K562 (cell line): ENCODE measurements around the gene ARSJ. TPM values are rescaled to one million over a fixed set of nuclear protein-coding genes. Genes with fewer than 3 reads are reported as not detected.
A peak's percentile ranks its signal among the peaks of the same experiment; 100 is the strongest.

Experiments used
- ATAC-seq: fragments of 200-7000 bp; cut with Tn5 transposase; 3 replicates; pipeline ENCODE4 v1.9.1; 2020; ENCODE audit warnings: moderate library complexity
- BruUV-seq: library from RNA; stranded (reverse); fragments of 400-500 nt; replicated peaks from 2 replicates; lab custom pipeline; 2021; lab: Mats Ljungman, UMichigan
- CTCF ChIA-PET: fragments of 300-600 bp; formaldehyde crosslinking; extraction: SDS; loops from one replicate; lab custom pipeline; 2021; ENCODE audit warnings: low intra/inter-chr PET ratio; lab: Yijun Ruan, JAX
- POLR2A ChIA-PET: fragments of 300-600, 350-650 bp; sonication (Branson Sonifier 250); formaldehyde crosslinking; extraction: SDS; loops from one replicate; lab custom pipeline; 2021; ENCODE audit warnings: antibody characterized with exemption, inconsistent platforms; lab: Yijun Ruan, JAX
- DNase-seq, 4 experiments: peaks; one replicate each; pipeline versions ENCODE4 v3.0.0 to v3.0.0-alpha.2; 2011 to 2018; ENCODE audit warnings: low spot score in 3 of 4, mixed read lengths in 3 of 4; ENCODE audit errors: extremely low read depth in 1 of 4
- FAIRE-seq: peaks from 2 replicates; lab custom pipeline; 2011; peaks lifted over from hg19 to GRCh38; lab: Jason Lieb, UNC
- H2AFZ ChIP-seq: 2 replicates; pipeline ENCODE4 v1.6.0; 2011; ENCODE audit warnings: low read depth, low read length, control low read depth, inconsistent platforms
- H3K27ac ChIP-seq: fragments of 200-600 bp; 3 replicates; pipeline ENCODE4 v1.8.0; 2011; ENCODE audit warnings: low read depth, mild to moderate bottlenecking, control low read depth, inconsistent platforms, low read length, moderate library complexity, mixed read lengths; ENCODE audit errors: extremely low read depth
- H3K27me3 ChIP-seq, 2 experiments: fragments of 300-600 bp in 1 of 2; 2 replicates in 1 of 2; 3 replicates in 1 of 2; pipeline versions ENCODE4 v1.6.0 to v1.8.0; 2011; ENCODE audit warnings: inconsistent platforms in 2 of 2, low read length in 2 of 2, mild to moderate bottlenecking in 1 of 2, mixed read lengths in 1 of 2, moderate library complexity in 1 of 2; ENCODE audit not compliant: control insufficient read depth in 2 of 2, insufficient read depth in 2 of 2
- H3K36me3 ChIP-seq: fragments of 300-600 bp; 3 replicates; pipeline ENCODE4 v1.8.0; 2011; ENCODE audit warnings: mild to moderate bottlenecking, low read length, inconsistent platforms; ENCODE audit not compliant: control insufficient read depth, insufficient read depth
- H3K4me1 ChIP-seq, 2 experiments: fragments of 200-600 bp in 1 of 2; replicated peaks in 1 of 2; 2 replicates in 1 of 2; 3 replicates in 1 of 2; pipeline versions ENCODE4 v1.5.1 to v1.8.0; 2011; ENCODE audit warnings: inconsistent platforms in 2 of 2, low read length in 2 of 2, mild to moderate bottlenecking in 1 of 2, mixed read lengths in 1 of 2, moderate library complexity in 1 of 2; ENCODE audit not compliant: control insufficient read depth in 2 of 2, insufficient read depth in 2 of 2
- H3K4me2 ChIP-seq: 2 replicates; pipeline ENCODE4 v1.6.1; 2011; ENCODE audit warnings: low read length, control low read depth, inconsistent platforms, mixed read lengths; ENCODE audit not compliant: insufficient read depth
- H3K4me3 ChIP-seq: fragments of 200-600 bp; sonication (generic), shearing (Covaris generic); 2 replicates; pipeline ENCODE4 v1.5.1; 2016; ENCODE audit warnings: control low read depth, inconsistent platforms
- H3K79me2 ChIP-seq: fragments of 200-600 bp; 3 replicates; pipeline ENCODE4 v1.8.0; 2011; ENCODE audit warnings: low read length, inconsistent platforms; ENCODE audit not compliant: control insufficient read depth, insufficient read depth
- H3K9ac ChIP-seq, 2 experiments: 2 replicates each; pipeline versions ENCODE4 v1.6.0 to v1.6.1; 2011; ENCODE audit warnings: low read depth in 2 of 2, low read length in 2 of 2, control low read depth in 1 of 2, inconsistent platforms in 1 of 2, mild to moderate bottlenecking in 1 of 2, mixed read lengths in 1 of 2; ENCODE audit not compliant: insufficient read depth in 1 of 2
- H3K9me1 ChIP-seq: one replicate; pipeline ENCODE4 v1.6.0; 2011; ENCODE audit warnings: inconsistent platforms, mild to moderate bottlenecking, low read length, moderate library complexity; ENCODE audit not compliant: control insufficient read depth, insufficient read depth
- H3K9me3 ChIP-seq: replicated peaks from 2 replicates; pipeline ENCODE4 v1.5.1; 2011; ENCODE audit warnings: low read depth, low read length, inconsistent platforms; ENCODE audit not compliant: control insufficient read depth, insufficient read depth
- H4K20me1 ChIP-seq: replicated peaks from 2 replicates; pipeline ENCODE4 v1.6.1; 2011; ENCODE audit warnings: low read length, inconsistent platforms, mixed read lengths; ENCODE audit not compliant: control insufficient read depth, insufficient read depth
- CC2D1A ChIP-seq: fragments of 450-650 bp; IDR thresholded peaks from 2 replicates; pipeline ENCODE4 v1.6.1; 2017; ENCODE audit warnings: mild to moderate bottlenecking
- CEBPG ChIP-seq, 3 experiments: fragments of 200-800 bp in 1 of 3; sonication (Bioruptor generic) in 1 of 3; sonication (generic) in 1 of 3; formaldehyde crosslinking in 1 of 3; IDR thresholded peaks in 2 of 3; conservative IDR thresholded peaks in 1 of 3; 2 replicates each; pipeline versions ENCODE4 v1.6.1 to v1.8.0; 2016 to 2022; ENCODE audit warnings: missing compliant biosample characterization in 2 of 3, missing genetic modification characterization in 2 of 3, mild to moderate bottlenecking in 1 of 3, missing genetic modification reagents in 1 of 3
- CTBP1 ChIP-seq: fragments of 450-650 bp; IDR thresholded peaks from 2 replicates; pipeline ENCODE4 v1.6.1; 2016; ENCODE audit warnings: borderline replicate concordance
- HEY1 ChIP-seq: fragments of 250-450 bp; sonication (Bioruptor Pico); IDR thresholded peaks from 2 replicates; pipeline ENCODE4 v1.5.0; 2020; ENCODE audit warnings: mild to moderate bottlenecking, moderate library complexity, borderline replicate concordance
- KAT8 ChIP-seq: fragments of 450-650 bp; IDR thresholded peaks from 2 replicates; pipeline ENCODE4 v1.6.1; 2016; ENCODE audit warnings: low read depth, mild to moderate bottlenecking
- PTBP1 ChIP-seq: fragments of 200-400 bp; formaldehyde crosslinking; IDR thresholded peaks from 2 replicates; pipeline ENCODE4 v1.6.1; 2017; ENCODE audit warnings: low read depth, low read length
- SLC30A9 ChIP-seq: fragments of 250-450 bp; sonication (Bioruptor Pico); IDR thresholded peaks from 2 replicates; pipeline ENCODE4 v1.8.0; 2022; ENCODE audit warnings: mild to moderate bottlenecking, moderate library complexity
- SREBF2 ChIP-seq: sonication (generic); formaldehyde crosslinking; IDR thresholded peaks from 2 replicates; pipeline ENCODE4 v1.4.0; 2020; ENCODE audit warnings: mild to moderate bottlenecking, missing genetic modification reagents
- TAF1 ChIP-seq: IDR thresholded peaks from 2 replicates; pipeline ENCODE4 v1.6.1; 2011; ENCODE audit warnings: mild to moderate bottlenecking, low read length, moderate library complexity; ENCODE audit not compliant: insufficient read depth, control insufficient read depth, severe bottlenecking; ENCODE audit errors: extremely low read depth
- TCFL5 ChIP-seq: fragments of 250-450 bp; sonication (Bioruptor Pico); conservative IDR thresholded peaks from 2 replicates; pipeline ENCODE4 v1.6.1; 2021; ENCODE audit warnings: mild to moderate bottlenecking, moderate library complexity, matching md5 sums
- ZNF165 ChIP-seq: fragments of 250-450 bp; sonication (Bioruptor Pico); IDR thresholded peaks from 2 replicates; pipeline ENCODE4 v1.4.0; 2020; ENCODE audit warnings: borderline replicate concordance
- ZNF224 ChIP-seq: sonication (generic); formaldehyde crosslinking; IDR thresholded peaks from 2 replicates; pipeline ENCODE4 v1.8.0; 2022; ENCODE audit warnings: mild to moderate bottlenecking, missing genetic modification reagents
- ZNF75A ChIP-seq: fragments of 450-650 bp; formaldehyde crosslinking; IDR thresholded peaks from 2 replicates; pipeline ENCODE4 v1.4.0; 2020; ENCODE audit warnings: mild to moderate bottlenecking
- WGBS: fragments of 100-300 bp; shearing (Covaris generic); methylation state at CpG from one replicate; pipeline ENCODE4 v1.1.6; 2016; ENCODE audit warnings: low coverage, mixed read lengths; ENCODE audit not compliant: insufficient coverage; ENCODE audit errors: missing lambda C conversion rate; 5-methylcytosine and 5-hydroxymethylcytosine counted together
- in situ Hi-C: fragments of 300-500 bp; cut with MboI; formaldehyde crosslinking; loops from 4 replicates; pipeline ENCODE4 v1.15.0; 2018; ENCODE audit warnings: inconsistent platforms, mixed read lengths
- intact Hi-C: fragments of 100-400 bp; cut with micrococcal nuclease; formaldehyde crosslinking; loops from 2 replicates; pipeline ENCODE4 v1.14.2; 2022
- polyA plus RNA-seq, 8 experiments: library from polyadenylated mRNA; depleted of rRNA in 4 of 8; stranded (reverse) in 5 of 8; unstranded in 3 of 8; fragments of >200 nt; fragmentation: Nextera tagmentation in 2 of 8; fragmentation: Illumina TruSeq in 1 of 8; extraction: Ambion mirVana in 2 of 8; extraction: Trizol in 1 of 8; gene quantifications; 2 replicates each; pipeline versions ENCODE4 v1.2.1 to v1.2.3, GENCODE V29; 2011 to 2014; ENCODE audit warnings: inconsistent platforms in 1 of 8, missing spikeins in 1 of 8
- total RNA-seq, 7 experiments: library from RNA; depleted of rRNA in 6 of 7; stranded (reverse); fragments of >200 nt in 6 of 7; fragmentation: Illumina TruSeq in 2 of 7; extraction: Trizol in 2 of 7; gene quantifications; 2 replicates each; pipeline versions ENCODE4 v1.2.1 to v1.2.3, GENCODE V29; 2011 to 2021; ENCODE audit warnings: low replicate concordance in 1 of 7

Gene ARSJ
- total and polyA plus RNA-seq, 9 of the 15 experiments (the other 6 are each of a cell fraction or from before 2014, with no cell fraction given) = not detected

DNA sequence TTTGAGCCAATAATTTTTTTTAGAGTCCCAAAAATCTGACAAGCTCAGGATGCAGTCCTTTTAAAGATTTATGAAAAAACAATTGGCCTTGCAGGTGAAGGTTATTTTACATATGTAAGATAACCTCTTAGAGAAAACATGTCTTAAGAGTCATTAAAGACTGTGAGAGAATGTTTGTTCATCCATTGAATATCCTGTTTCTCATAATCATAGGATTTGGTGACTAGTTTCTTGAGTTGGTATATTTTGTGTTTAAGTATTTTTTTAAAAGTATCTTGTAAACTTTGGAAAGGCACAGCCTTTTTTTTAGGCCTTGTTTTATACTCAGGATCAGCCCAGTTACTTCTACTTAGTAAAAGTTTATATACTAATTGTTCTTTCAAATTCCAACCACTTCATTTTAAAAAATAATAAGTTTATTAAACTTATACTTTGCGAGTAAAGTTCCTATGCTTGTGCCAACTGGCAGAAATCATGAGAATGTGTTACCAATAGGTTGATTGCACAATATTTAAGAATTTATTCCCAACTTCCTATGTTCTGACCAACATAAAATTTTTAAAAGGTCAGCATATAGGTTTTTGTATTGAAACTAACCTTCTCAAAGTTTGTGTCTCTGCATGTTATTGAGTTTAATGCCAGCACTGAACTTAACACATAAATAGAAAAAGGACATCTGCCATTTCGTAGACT, 40.0 kb upstream of the ARSJ start:
- H2AFZ ChIP-seq = no peak overlapping the region
- no TSS peak for BruUV-seq
- TF ChIP-seq CEBPG (CRISPR knock-in tag; IDR thresholded peaks at IDR 0.05) (no peak), CEBPG (tag; conservative IDR thresholded peaks at IDR 0.05 in 1 of 2, IDR thresholded peaks at IDR 0.05 in 1 of 2) (peak in 1 of 2 experiments; percentile 58; a peak in 1 of 4 replicates), TCFL5 (CRISPR knock-in tag) (no peak)
- no peaks in the 10 kb centered on the region for H4K20me1 ChIP-seq
- H3K4me2 ChIP-seq = no peak overlapping the region
- no peak overlapping the region for H3K9ac ChIP-seq
- no peak overlapping the region for H3K27ac ChIP-seq
- ATAC-seq (no peak), FAIRE-seq (no peak), DNase-seq (no peak)
- intact Hi-C loops = no loop called here
- WGBS = 0% methylated on average over 2 of the region's 2 CpGs
- in situ Hi-C loops = no loop called here
- no peaks in the 10 kb centered on the region for H3K9me1 ChIP-seq
- no peak overlapping the region for H3K4me3 ChIP-seq
- POLR2A ChIA-PET = no interaction called here
- no peaks in the 10 kb centered on the region for H3K9me3 ChIP-seq
- CTCF ChIA-PET = no interaction called here
- H3K79me2 ChIP-seq = no peaks in the 10 kb centered on the region
- no peaks in the 10 kb centered on the region for H3K4me1 ChIP-seq
- no peaks in the 10 kb centered on the region for H3K36me3 ChIP-seq
- no peaks in the 10 kb centered on the region for H3K27me3 ChIP-seq

DNA sequence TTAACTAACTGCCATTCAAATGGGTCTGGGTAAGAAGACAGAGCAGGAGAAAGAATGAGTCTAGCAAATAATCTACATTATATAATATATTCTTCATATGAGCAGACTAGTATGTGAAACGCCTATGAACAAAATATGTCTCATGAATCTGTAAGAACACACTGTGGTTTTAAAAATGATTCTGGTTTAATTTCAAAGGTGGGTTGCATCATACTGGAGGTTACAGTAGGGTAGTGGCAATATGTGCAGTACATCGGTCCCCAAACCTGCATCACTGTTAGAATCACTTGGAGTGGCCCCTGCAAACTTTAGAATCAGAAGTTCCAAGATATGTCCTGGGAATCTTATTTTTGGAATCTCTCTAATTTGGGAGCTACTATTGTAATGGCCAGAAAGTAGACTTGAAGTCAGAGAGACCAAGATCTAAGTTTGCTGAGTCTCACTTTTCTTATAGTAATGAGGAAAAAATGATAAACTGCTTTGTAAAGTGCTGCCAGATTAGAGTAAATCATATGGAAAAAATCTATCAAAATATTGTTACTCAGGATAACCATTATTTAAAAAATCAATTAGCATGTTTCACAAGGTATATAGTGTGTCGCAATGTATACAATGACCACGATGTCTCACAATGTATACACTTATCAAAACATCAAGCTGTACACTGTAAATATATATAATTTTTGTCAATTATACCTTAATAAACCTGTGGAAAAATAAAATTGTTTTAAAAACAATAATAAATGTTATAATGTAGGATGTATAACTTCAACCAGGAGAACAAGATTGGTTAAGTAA, 37.9 kb upstream of the ARSJ start:
- Histone ChIP-seq H3K4me2 (no peak overlapping the region), H3K9me3 (no peaks in the 10 kb centered on the region), H3K27ac (no peak overlapping the region), H3K4me3 (no peak overlapping the region), H3K4me1 (no peaks in the 10 kb centered on the region), H3K27me3 (no peaks in the 10 kb centered on the region), H2AFZ (no peak overlapping the region), H3K9me1 (no peaks in the 10 kb centered on the region), H3K79me2 (no peaks in the 10 kb centered on the region), H3K9ac (no peak overlapping the region), H3K36me3 (no peaks in the 10 kb centered on the region), H4K20me1 (no peaks in the 10 kb centered on the region)
- POLR2A ChIA-PET = no interaction called here
- no peak for FAIRE-seq
- CTCF ChIA-PET = no interaction called here
- no TSS peak for BruUV-seq
- TF ChIP-seq ZNF75A (CRISPR knock-in tag) = no peak
- TF ChIP-seq ZNF165 (CRISPR knock-in tag) = no peak
- no peak for TF ChIP-seq KAT8
- no peak for TF ChIP-seq TAF1
- TF ChIP-seq SREBF2 (CRISPR knock-in tag) = no peak
- TF ChIP-seq CTBP1 = no peak
- TF ChIP-seq HEY1 (CRISPR knock-in tag) = no peak
- no peak for TF ChIP-seq PTBP1
- no peak for TF ChIP-seq CC2D1A
- no peak for TF ChIP-seq SLC30A9
- TF ChIP-seq ZNF224 = no peak
- no peak for DNase-seq
- in situ Hi-C loops = no loop called here
- ATAC-seq = no peak
- 5% methylated on average over 4 of the region's 4 CpGs for WGBS
- intact Hi-C loops = no loop called here
